GM12878 (cell line): Measurements from ENCODE around the gene STARD8. TPM values are rescaled to one million over a fixed set of nuclear protein-coding genes. Genes with fewer than 3 reads are reported as not detected.

Source experiments
- ATAC-seq: fragments of 200-7000 bp; cut with Tn5 transposase; 3 replicates; pipeline ENCODE4 v1.9.1; 2020; ENCODE audit warnings: mild to moderate bottlenecking, moderate library complexity
- BruUV-seq: library from RNA; stranded (reverse); fragments of 400-500 nt; replicated peaks from 2 replicates; lab custom pipeline; 2021; lab: Mats Ljungman, UMichigan
- CTCF ChIA-PET: fragments of 300-600 bp; sonication (Branson Sonifier 250); formaldehyde crosslinking; extraction: SDS; loops from one replicate; lab custom pipeline; 2021; ENCODE audit warnings: inconsistent platforms; lab: Yijun Ruan, JAX
- POLR2A ChIA-PET: fragments of 350-600 bp; formaldehyde crosslinking; extraction: SDS; loops from one replicate; lab custom pipeline; 2021; ENCODE audit warnings: inconsistent platforms; lab: Charles Lee
- RAD21 ChIA-PET: fragments of 300-600 bp; sonication (Branson Sonifier 250); formaldehyde crosslinking; loops from one replicate; lab custom pipeline; 2023; ENCODE audit warnings: antibody characterized with exemption; ENCODE audit not compliant: unreplicated experiment; lab: Charles Lee
- SMC1A ChIA-PET: fragments of 300-600 bp; sonication (Branson Sonifier 250); formaldehyde crosslinking; loops from one replicate; lab custom pipeline; 2023; ENCODE audit not compliant: unreplicated experiment, uncharacterized antibody; lab: Charles Lee
- DNase-seq: peaks from one replicate; pipeline ENCODE4 v3.0.0-alpha.2; 2011; ENCODE audit warnings: low read depth, low spot score
- FAIRE-seq: peaks from 3 replicates; lab custom pipeline; 2011; peaks lifted over from hg19 to GRCh38; lab: Jason Lieb, UNC
- H2AFZ ChIP-seq: 2 replicates; pipeline ENCODE4 v1.6.0; 2011; ENCODE audit warnings: low read depth, low read length, control low read depth; ENCODE audit not compliant: control insufficient read depth
- H3K27ac ChIP-seq: 2 replicates; pipeline ENCODE4 v1.5.1; 2011; ENCODE audit warnings: control low read depth; ENCODE audit not compliant: control insufficient read depth, insufficient read depth
- H3K27me3 ChIP-seq, 2 experiments: replicated peaks in 1 of 2; 2 replicates each; pipeline versions ENCODE4 v1.6.0 to v1.6.1; 2011; ENCODE audit warnings: low read length in 1 of 2; ENCODE audit not compliant: control insufficient read depth in 2 of 2, insufficient read depth in 2 of 2
- H3K36me3 ChIP-seq, 2 experiments: 2 replicates each; pipeline ENCODE4 v1.5.1; 2011; ENCODE audit warnings: low read length in 1 of 2; ENCODE audit not compliant: control insufficient read depth in 2 of 2, insufficient read depth in 2 of 2
- H3K4me1 ChIP-seq: 2 replicates; pipeline ENCODE4 v1.6.1; 2011; ENCODE audit warnings: mild to moderate bottlenecking, low read length, moderate library complexity, mixed read lengths; ENCODE audit not compliant: control insufficient read depth, insufficient read depth
- H3K4me2 ChIP-seq: 2 replicates; pipeline ENCODE4 v1.6.0; 2011; ENCODE audit warnings: control low read depth; ENCODE audit not compliant: control insufficient read depth, insufficient read depth
- H3K4me3 ChIP-seq: fragments of 200-600 bp; sonication (generic); 2 replicates; pipeline ENCODE4 v1.5.1; 2016
- H3K79me2 ChIP-seq: 2 replicates; pipeline ENCODE4 v1.6.0; 2011; ENCODE audit warnings: low read length; ENCODE audit not compliant: control insufficient read depth, insufficient read depth
- H3K9ac ChIP-seq: 2 replicates; pipeline ENCODE4 v1.8.0; 2011; ENCODE audit warnings: low read length, control low read depth, mixed read lengths; ENCODE audit not compliant: control insufficient read depth, insufficient read depth
- H3K9me3 ChIP-seq: replicated peaks from 3 replicates; pipeline ENCODE4 v1.5.1; 2011; ENCODE audit warnings: mild to moderate bottlenecking, low read length; ENCODE audit not compliant: control insufficient read depth, insufficient read depth
- H4K20me1 ChIP-seq: 2 replicates; pipeline ENCODE4 v1.6.0; 2011; ENCODE audit not compliant: control insufficient read depth, insufficient read depth
- BCLAF1 ChIP-seq: fragments of 450-650 bp; IDR thresholded peaks from 2 replicates; pipeline ENCODE4 v1.6.1; 2017; ENCODE audit warnings: antibody characterized with exemption, mild to moderate bottlenecking, moderate library complexity
- CBX5 ChIP-seq: sonication (generic); IDR thresholded peaks from 2 replicates; pipeline ENCODE4 v1.6.1; 2016; ENCODE audit warnings: low read depth, moderate library complexity, mild to moderate bottlenecking, inconsistent platforms
- CEBPB ChIP-seq, 2 experiments: fragments of 150-350 bp in 1 of 2; IDR thresholded peaks; 2 replicates each; pipeline ENCODE4 v1.6.1; 2012 to 2014; ENCODE audit warnings: low read depth in 2 of 2, low read length in 2 of 2, borderline replicate concordance in 1 of 2, inconsistent platforms in 1 of 2
- PKNOX1 ChIP-seq: fragments of 450-650 bp; IDR thresholded peaks from 2 replicates; pipeline ENCODE4 v1.6.1; 2016; ENCODE audit warnings: mild to moderate bottlenecking
- SMC3 ChIP-seq: IDR thresholded peaks from 2 replicates; pipeline ENCODE4 v1.6.1; 2011; ENCODE audit warnings: low read length, improper control_type of control experiment, borderline replicate concordance
- SPI1 ChIP-seq: IDR thresholded peaks from 2 replicates; pipeline ENCODE4 v1.6.1; 2011; ENCODE audit warnings: low read depth, mild to moderate bottlenecking, low read length, moderate library complexity, borderline replicate concordance; ENCODE audit not compliant: insufficient read depth
- WGBS: methylation state at CpG from one replicate; pipeline ENCODE4 v1.1.6; 2016; ENCODE audit warnings: low lambda C conversion rate; ENCODE audit not compliant: insufficient replicate concordance, insufficient coverage; ENCODE audit errors: missing lambda C conversion rate; 5-methylcytosine and 5-hydroxymethylcytosine counted together
- in situ Hi-C: fragments of 300-500 bp; cut with MboI; formaldehyde crosslinking; loops from 9 replicates; pipeline ENCODE4 v1.14.3; 2018; ENCODE audit warnings: mixed read lengths
- intact Hi-C: fragments of 100-400 bp; cut with micrococcal nuclease; formaldehyde crosslinking; loops from one replicate; pipeline ENCODE4 v1.14.2; 2022; ENCODE audit not compliant: unreplicated experiment
- polyA plus RNA-seq, 11 experiments: library from polyadenylated mRNA; depleted of rRNA in 4 of 11; unstranded in 6 of 11; stranded (reverse) in 5 of 11; fragments of >200 nt; fragmentation: Nextera tagmentation in 4 of 11; fragmentation: Illumina TruSeq in 1 of 11; extraction: Ambion mirVana in 4 of 11; extraction: Trizol in 1 of 11; gene quantifications; 1 replicate in 1 of 11; 2 replicates in 10 of 11; pipeline versions ENCODE4 v1.2.1 to v1.2.3, GENCODE V29; 2011 to 2016; ENCODE audit warnings: inconsistent platforms in 2 of 11, missing spikeins in 2 of 11, low read depth in 1 of 11
- total RNA-seq, 4 experiments: library from RNA; depleted of rRNA in 3 of 4; stranded (reverse); fragments of >200 nt in 3 of 4; fragmentation: Illumina TruSeq in 1 of 4; extraction: Trizol in 1 of 4; gene quantifications; 2 replicates each; pipeline versions ENCODE4 v1.2.1 to v1.2.3, GENCODE V29; 2013 to 2021

Gene STARD8
- total and polyA plus RNA-seq, 10 of the 15 experiments (the other 5 are each of a cell fraction or from before 2014, with no cell fraction given) = 0.03 to 0.14 (median 0.07) TPM; not detected in 6

- H3K27me3 ChIP-seq = no peaks in the 10 kb centered on the region
- no peak overlapping the region for H3K27ac ChIP-seq
- no peaks in the 10 kb centered on the region for H4K20me1 ChIP-seq
- ChIA-PET RAD21 (no interaction called here), POLR2A (no interaction called here), CTCF (no interaction called here), SMC1A (no interaction called here)
- H3K79me2 ChIP-seq = no peaks in the 10 kb centered on the region
- no peaks in the 10 kb centered on the region for H3K9me3 ChIP-seq
- H3K4me1 ChIP-seq = no peaks in the 10 kb centered on the region
- H3K9ac ChIP-seq = no peak overlapping the region
- no peak overlapping the region for H2AFZ ChIP-seq
- WGBS = 35% methylated on average over 4 of the region's 4 CpGs
- no peak for ATAC-seq
- DNase-seq = no peak
- no TSS peak for BruUV-seq
- TF ChIP-seq BCLAF1 (no peak), SMC3 (no peak), SPI1 (no peak), CEBPB (IDR thresholded peaks at IDR 0.05; ENCODE audit: borderline replicate concordance in 1 of 2, low read depth in 2 of 2, low read length in 2 of 2) (no peak), CBX5 (no peak), PKNOX1 (no peak)
- H3K4me3 ChIP-seq = no peak overlapping the region
- no peak for FAIRE-seq
- H3K36me3 ChIP-seq = no peaks in the 10 kb centered on the region
- intact Hi-C loops (no loop called here), in situ Hi-C loops (no loop called here)
- no peak overlapping the region for H3K4me2 ChIP-seq
Measured at GRCh38 chrX:68660746-68661145, 13.3 kb downstream of the STARD8 start.
